Muscle layer of colon (tissue), 2 donors: Measurements from ENCODE around the gene SLC18A3.

ENCODE experiments used
- H3K27ac ChIP-seq: one replicate; pipeline ENCODE4 v1.7.0; 2013; ENCODE audit warnings: low read depth, mild to moderate bottlenecking, low read length, moderate library complexity
- H3K27me3 ChIP-seq, 2 donors: one replicate each; pipeline ENCODE4 v1.7.0; 2013; ENCODE audit warnings: low read length in 2 of 2, mild to moderate bottlenecking in 2 of 2; ENCODE audit not compliant: insufficient read depth in 2 of 2, control insufficient read depth in 1 of 2
- H3K36me3 ChIP-seq: one replicate; pipeline ENCODE4 v1.7.0; 2013; ENCODE audit warnings: mild to moderate bottlenecking, low read length; ENCODE audit not compliant: insufficient read depth
- H3K4me1 ChIP-seq: one replicate; pipeline ENCODE4 v1.7.0; 2013; ENCODE audit warnings: mild to moderate bottlenecking, low read length; ENCODE audit not compliant: insufficient read depth
- H3K4me3 ChIP-seq, 2 donors: one replicate each; pipeline ENCODE4 v1.7.0; 2013; ENCODE audit warnings: low read length in 2 of 2, low read depth in 1 of 2, mild to moderate bottlenecking in 1 of 2, moderate library complexity in 1 of 2
- H3K9ac ChIP-seq: one replicate; pipeline ENCODE4 v1.7.0; 2013; ENCODE audit warnings: low read length
- H3K9me3 ChIP-seq: one replicate; pipeline ENCODE4 v1.7.0; 2013; ENCODE audit warnings: mild to moderate bottlenecking, low read length
- donor health status: abdominal sarcoma.
- donor health status: Adenocarcinoma of cecum.

The SLC18A3 gene

GRCh38 chr10:49649936-49650723 lies 40.0 kb downstream of the SLC18A3 start:
- no peaks in the 10 kb centered on the region for H3K36me3 ChIP-seq

GRCh38 chr10:49650724-49651034 lies 40.6 kb downstream of the SLC18A3 start:
- peaks cover 0 to 5% of the 10 kb centered on the region in 2 donors for H3K27me3 ChIP-seq
- no peaks in the 10 kb centered on the region for H3K4me1 ChIP-seq
- no peaks in the 10 kb centered on the region for H3K9me3 ChIP-seq
- no peak overlapping the region for H3K4me3 ChIP-seq
- H3K27ac ChIP-seq = no peak overlapping the region
- H3K36me3 ChIP-seq = no peaks in the 10 kb centered on the region
- no peak overlapping the region for H3K9ac ChIP-seq

More at GRCh38 chr10:49649936-49650723, 40.0 kb downstream of the SLC18A3 start:
- Histone ChIP-seq H3K9me3 (no peaks in the 10 kb centered on the region), H3K27ac (no peak overlapping the region), H3K9ac (no peak overlapping the region), H3K4me3 (no peak overlapping the region), H3K27me3 (peaks cover 0 to 5% of the 10 kb centered on the region in 2 donors), H3K4me1 (no peaks in the 10 kb centered on the region)

- H3K9ac ChIP-seq = no peak overlapping the region
- H3K36me3 ChIP-seq = no peaks in the 10 kb centered on the region
- no peak overlapping the region for H3K4me3 ChIP-seq
- H3K9me3 ChIP-seq = no peaks in the 10 kb centered on the region
- H3K4me1 ChIP-seq = no peaks in the 10 kb centered on the region
- no peak overlapping the region for H3K27ac ChIP-seq
- peaks cover 0 to 5% of the 10 kb centered on the region in 2 donors for H3K27me3 ChIP-seq
These were observed 41.1 kb downstream of the SLC18A3 start for GRCh38 chr10:49651039-49651835.

- Histone ChIP-seq H3K9me3 (no peaks in the 10 kb centered on the region), H3K36me3 (no peaks in the 10 kb centered on the region), H3K4me1 (no peaks in the 10 kb centered on the region), H3K27ac (no peak overlapping the region), H3K27me3 (peaks cover 0 to 5% of the 10 kb centered on the region in 2 donors), H3K9ac (no peak overlapping the region), H3K4me3 (no peak overlapping the region)
These were observed 41.8 kb downstream of the SLC18A3 start for GRCh38 chr10:49651917-49652316.

GRCh38 chr10:49652421-49653272 lies 42.5 kb downstream of the SLC18A3 start:
- Histone ChIP-seq H3K36me3 (no peaks in the 10 kb centered on the region), H3K4me3 (no peak overlapping the region), H3K27me3 (peaks cover 0 to 5% of the 10 kb centered on the region in 2 donors), H3K4me1 (no peaks in the 10 kb centered on the region), H3K9me3 (no peaks in the 10 kb centered on the region), H3K9ac (no peak overlapping the region), H3K27ac (no peak overlapping the region)

- Histone ChIP-seq H3K36me3 (no peaks in the 10 kb centered on the region), H3K27me3 (peaks cover 0 to 5% of the 10 kb centered on the region in 2 donors), H3K4me3 (no peak overlapping the region), H3K9ac (no peak overlapping the region), H3K9me3 (no peaks in the 10 kb centered on the region), H3K4me1 (no peaks in the 10 kb centered on the region), H3K27ac (no peak overlapping the region)
These were observed 43.3 kb downstream of the SLC18A3 start for GRCh38 chr10:49653273-49653929.

GRCh38 chr10:49654036-49654693 lies 44.1 kb downstream of the SLC18A3 start:
- H3K36me3 ChIP-seq = no peaks in the 10 kb centered on the region
- no peak overlapping the region for H3K27ac ChIP-seq
- no peaks in the 10 kb centered on the region for H3K9me3 ChIP-seq
- no peak overlapping the region for H3K4me3 ChIP-seq
- H3K9ac ChIP-seq = no peak overlapping the region
- no peaks in the 10 kb centered on the region for H3K4me1 ChIP-seq
- H3K27me3 ChIP-seq = peaks cover 0 to 5% of the 10 kb centered on the region in 2 donors

- Histone ChIP-seq H3K36me3 (no peaks in the 10 kb centered on the region), H3K4me1 (no peaks in the 10 kb centered on the region), H3K27ac (no peak overlapping the region), H3K27me3 (peaks cover 0 to 5% of the 10 kb centered on the region in 2 donors), H3K9me3 (no peaks in the 10 kb centered on the region), H3K9ac (no peak overlapping the region), H3K4me3 (no peak overlapping the region)
These were observed 45.0 kb downstream of the SLC18A3 start for GRCh38 chr10:49655099-49655498.

- Histone ChIP-seq H3K27ac (no peak overlapping the region), H3K27me3 (no peaks in the 10 kb centered on the region), H3K36me3 (no peaks in the 10 kb centered on the region), H3K9me3 (no peaks in the 10 kb centered on the region), H3K4me1 (no peaks in the 10 kb centered on the region), H3K9ac (no peak overlapping the region), H3K4me3 (no peak overlapping the region)
These were observed 46.9 kb downstream of the SLC18A3 start for GRCh38 chr10:49656845-49657493.

- Histone ChIP-seq H3K4me1 (no peaks in the 10 kb centered on the region), H3K9me3 (no peaks in the 10 kb centered on the region), H3K27ac (no peak overlapping the region), H3K4me3 (no peak overlapping the region), H3K36me3 (no peaks in the 10 kb centered on the region), H3K9ac (no peak overlapping the region), H3K27me3 (no peaks in the 10 kb centered on the region)
These were observed 47.5 kb downstream of the SLC18A3 start for GRCh38 chr10:49657606-49658005.
